Measurements from ENCODE around the gene NDST1. TPM values are rescaled to one million over a fixed set of nuclear protein-coding genes. Genes with fewer than 3 reads are reported as not detected.

The NDST1 gene
- polyA plus RNA-seq, 1 experiment: 89.7 TPM

DNA sequence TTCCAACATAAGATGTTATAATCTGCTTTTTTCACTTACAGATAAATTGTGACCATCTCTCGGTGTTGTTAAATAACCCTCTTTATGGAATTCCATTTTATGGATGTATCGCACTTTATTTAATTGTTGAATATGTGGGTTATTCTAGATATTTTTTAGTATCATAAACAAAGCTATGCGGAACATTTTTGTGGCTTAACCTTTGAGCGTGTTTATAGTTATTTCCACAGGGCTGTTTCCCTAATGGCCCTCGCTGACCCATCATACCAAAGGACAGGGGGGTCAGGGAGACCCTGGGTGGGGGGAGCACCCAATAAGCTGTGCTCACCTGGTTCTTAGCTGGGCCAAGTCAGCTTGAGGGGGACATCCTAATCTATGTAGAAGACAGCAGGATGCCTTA is 65.3 kb downstream of the NDST1 start:
- DNase-seq (ENCODE audit: low read depth): no peak
- TF ChIP-seq, protein P1, sequence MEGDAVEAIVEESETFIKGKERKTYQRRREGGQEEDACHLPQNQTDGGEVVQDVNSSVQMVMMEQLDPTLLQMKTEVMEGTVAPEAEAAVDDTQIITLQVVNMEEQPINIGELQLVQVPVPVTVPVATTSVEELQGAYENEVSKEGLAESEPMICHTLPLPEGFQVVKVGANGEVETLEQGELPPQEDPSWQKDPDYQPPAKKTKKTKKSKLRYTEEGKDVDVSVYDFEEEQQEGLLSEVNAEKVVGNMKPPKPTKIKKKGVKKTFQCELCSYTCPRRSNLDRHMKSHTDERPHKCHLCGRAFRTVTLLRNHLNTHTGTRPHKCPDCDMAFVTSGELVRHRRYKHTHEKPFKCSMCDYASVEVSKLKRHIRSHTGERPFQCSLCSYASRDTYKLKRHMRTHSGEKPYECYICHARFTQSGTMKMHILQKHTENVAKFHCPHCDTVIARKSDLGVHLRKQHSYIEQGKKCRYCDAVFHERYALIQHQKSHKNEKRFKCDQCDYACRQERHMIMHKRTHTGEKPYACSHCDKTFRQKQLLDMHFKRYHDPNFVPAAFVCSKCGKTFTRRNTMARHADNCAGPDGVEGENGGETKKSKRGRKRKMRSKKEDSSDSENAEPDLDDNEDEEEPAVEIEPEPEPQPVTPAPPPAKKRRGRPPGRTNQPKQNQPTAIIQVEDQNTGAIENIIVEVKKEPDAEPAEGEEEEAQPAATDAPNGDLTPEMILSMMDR (IDR thresholded peaks at IDR 0.05; ENCODE audit: insufficient read depth, low read depth, low read length): no peak
- H3K27me3 ChIP-seq (ENCODE audit: control insufficient read depth, insufficient read depth, low read length): no peaks in the 10 kb centered on the region
- H3K4me3 ChIP-seq (ENCODE audit: low read depth, low read length): no peak overlapping the region
- H3K36me3 ChIP-seq (ENCODE audit: control insufficient read depth, insufficient read depth, low read length): no peaks in the 10 kb centered on the region
- ChIA-PET CTCF (interaction anchor here (0.7 to 2.6 kb wide), 2 partner anchors 12 to 205 kb away, joined by 3 to 11 read pairs; partner anchors contain the start of gene SMIM3), POLR2A (no interaction called here)

DNA sequence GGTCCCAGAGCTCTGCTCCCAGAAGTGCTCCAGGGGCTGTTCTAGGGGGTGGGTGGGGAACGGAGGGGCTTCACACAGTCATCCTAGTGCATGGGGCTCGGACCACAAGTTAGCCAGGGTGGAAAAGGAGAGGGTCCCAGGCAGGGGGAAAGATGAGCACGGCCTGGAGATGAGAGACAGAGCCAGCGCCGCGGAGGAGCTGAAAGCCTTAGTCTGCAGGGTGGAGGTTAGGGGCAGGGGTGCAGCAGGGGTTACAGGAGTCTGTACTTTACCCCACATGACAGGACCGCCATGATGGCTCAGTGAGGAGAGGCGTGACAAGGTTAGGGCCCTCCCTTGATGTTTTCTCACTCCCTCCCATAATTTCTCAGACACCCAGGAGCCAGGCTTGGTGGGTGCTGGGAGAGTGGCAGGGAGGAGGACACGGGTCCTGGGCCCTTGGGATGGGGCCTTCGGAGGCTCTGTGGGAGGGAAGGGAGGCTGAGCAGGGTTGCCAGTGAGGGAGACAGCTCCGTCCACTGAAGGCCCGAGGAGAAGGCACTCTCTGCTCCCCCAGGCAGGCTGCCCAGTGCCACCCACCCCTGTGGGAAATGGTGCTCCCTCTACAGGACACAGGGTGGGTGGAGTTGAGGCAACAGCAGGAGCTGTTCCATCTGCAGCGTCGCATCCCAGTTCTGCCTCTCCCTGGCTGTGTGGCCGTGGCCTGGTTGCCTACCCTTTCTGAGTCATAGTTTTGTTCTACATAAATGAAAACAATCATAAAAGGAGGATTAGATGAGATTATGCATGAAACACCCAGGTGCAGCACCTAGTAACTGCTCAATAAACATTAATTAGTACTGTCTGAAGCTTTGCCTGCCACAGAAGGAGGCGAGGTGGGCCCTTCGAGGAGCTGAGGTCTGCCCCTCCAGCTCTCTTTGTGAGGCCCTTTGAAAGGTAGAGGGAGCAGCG is 66.2 kb downstream of the NDST1 start:
- no peak for DNase-seq (ENCODE audit: low read depth)
- CTCF ChIA-PET: interaction anchor here (2.6 kb wide), 1 partner anchor 13 kb away, joined by 11 read pairs; no protein-coding TSS in a partner anchor
- H3K27me3 ChIP-seq (ENCODE audit: control insufficient read depth, insufficient read depth, low read length): no peaks in the 10 kb centered on the region
- no peaks in the 10 kb centered on the region for H3K36me3 ChIP-seq (ENCODE audit: control insufficient read depth, insufficient read depth, low read length)
- no peak overlapping the region for H3K4me3 ChIP-seq (ENCODE audit: low read depth, low read length)
- POLR2A ChIA-PET: no interaction called here
- TF ChIP-seq, protein P1 (IDR thresholded peaks at IDR 0.05; ENCODE audit: insufficient read depth, low read depth, low read length): no peak

DNA sequence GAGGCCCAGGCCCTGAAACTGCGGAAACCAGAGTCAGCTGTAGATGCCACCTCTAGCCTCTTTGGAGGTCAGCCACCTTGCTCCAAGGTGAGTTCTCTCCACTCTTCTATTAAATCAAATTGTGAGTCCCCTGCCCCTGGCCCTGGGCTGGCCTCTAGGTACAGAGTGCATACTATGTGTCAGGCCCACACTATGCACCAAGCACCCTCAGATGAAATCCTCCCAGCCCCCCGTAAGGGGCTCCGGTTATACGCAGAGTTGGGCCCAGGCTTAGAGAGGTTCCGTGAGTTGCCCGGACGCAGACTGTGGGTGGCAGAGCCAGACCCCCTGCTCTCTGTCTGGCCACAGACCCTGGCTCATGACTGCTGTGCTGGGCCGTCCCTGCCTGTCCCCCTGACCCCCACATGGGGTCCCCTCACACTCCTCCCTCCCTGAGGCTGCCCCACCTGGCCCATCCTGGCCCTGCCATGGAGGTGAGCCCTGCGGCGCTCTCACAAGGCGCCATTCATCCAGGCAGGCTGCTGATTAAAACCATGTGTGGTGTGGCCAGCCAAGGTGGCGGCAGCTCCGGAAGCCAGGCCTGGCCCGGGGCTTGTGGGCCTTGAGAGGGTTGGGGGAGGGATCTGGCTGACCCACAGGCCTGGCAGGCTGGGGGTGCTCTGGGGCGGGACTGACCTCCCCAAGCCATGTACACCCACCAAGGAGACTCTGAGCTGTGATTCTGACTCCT is 67.1 kb downstream of the NDST1 start:
- H3K36me3 ChIP-seq (ENCODE audit: control insufficient read depth, insufficient read depth, low read length): no peaks in the 10 kb centered on the region
- DNase-seq (ENCODE audit: low read depth): no peak
- CTCF ChIA-PET: interaction anchor here (2.6 kb wide), 1 partner anchor 14 kb away, joined by 11 read pairs; no protein-coding TSS in a partner anchor
- H3K4me3 ChIP-seq (ENCODE audit: low read depth, low read length): no peak overlapping the region
- peaks cover 3% of the 10 kb centered on the region; the same call in 1 of the 2 replicates for H3K27me3 ChIP-seq (ENCODE audit: control insufficient read depth, insufficient read depth, low read length)
- TF ChIP-seq, protein P1 (IDR thresholded peaks at IDR 0.05; ENCODE audit: insufficient read depth, low read depth, low read length): no peak
- POLR2A ChIA-PET: no interaction called here

DNA sequence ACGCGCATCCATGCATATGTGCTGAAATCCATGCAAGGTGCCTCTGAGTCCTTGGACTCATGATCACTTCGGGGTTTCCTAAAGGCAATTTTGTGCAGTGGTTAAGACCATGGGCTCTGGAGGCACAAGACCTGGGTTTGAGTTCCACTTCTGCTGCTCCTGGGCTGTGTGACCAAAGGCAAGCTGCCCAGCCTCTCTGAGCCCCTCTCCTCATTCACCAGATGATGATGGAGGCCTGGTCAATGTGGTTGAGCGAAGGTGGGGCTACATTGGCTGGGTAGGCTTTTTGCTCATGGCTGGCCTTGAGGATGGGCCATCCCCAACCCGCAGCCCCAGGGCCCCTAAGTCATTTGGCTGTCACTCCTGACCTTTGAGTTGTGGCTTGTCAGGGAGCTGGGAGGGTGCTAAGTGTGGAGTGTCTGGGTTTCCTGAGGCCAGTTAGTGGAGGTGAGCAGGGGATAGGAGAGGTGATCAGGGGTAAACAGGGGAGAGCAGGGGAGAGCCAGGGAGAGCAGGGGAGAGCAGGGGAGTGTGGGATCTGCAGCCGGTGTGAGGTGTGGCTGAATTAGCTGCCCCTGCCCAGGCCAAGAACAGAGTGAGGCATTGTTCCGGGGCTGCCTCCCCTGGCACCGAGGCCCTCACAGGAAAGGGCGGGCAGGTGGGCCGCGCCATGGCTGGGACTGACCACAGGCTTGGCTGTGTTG is 68.0 kb downstream of the NDST1 start:
- no peak for DNase-seq (ENCODE audit: low read depth)
- TF ChIP-seq, protein P1 (IDR thresholded peaks at IDR 0.05; ENCODE audit: insufficient read depth, low read depth, low read length): no peak
- POLR2A ChIA-PET: no interaction called here
- CTCF ChIA-PET: interaction anchor here (1.0 to 1.7 kb wide), 4 partner anchors 12 to 76 kb away, joined by 3 to 5 read pairs (median 4); no protein-coding TSS in a partner anchor
- Histone ChIP-seq H3K27me3 (ENCODE audit: control insufficient read depth, insufficient read depth, low read length) (peaks cover 5% of the 10 kb centered on the region), H3K36me3 (ENCODE audit: control insufficient read depth, insufficient read depth, low read length) (no peaks in the 10 kb centered on the region), H3K4me3 (ENCODE audit: low read depth, low read length) (no peak overlapping the region)

Data from BJ (cell line).